PFSK-1 (cell line): ENCODE data around the gene DCDC2B.

ENCODE experiments used
- FOXP2 ChIP-seq: optimal IDR thresholded peaks from 2 replicates; pipeline ENCODE3; 2011; ENCODE audit warnings: borderline replicate concordance, control low read depth, inconsistent platforms; ENCODE audit not compliant: insufficient read depth; ENCODE audit errors: extremely low read length, extremely low read depth
- POLR2AphosphoS5 ChIP-seq: IDR thresholded peaks from 2 replicates; pipeline ENCODE4 v1.6.1; 2012; ENCODE audit warnings: low read depth, mild to moderate bottlenecking, control low read depth, low read length, moderate library complexity
- SIN3A ChIP-seq: IDR thresholded peaks from 2 replicates; pipeline ENCODE4 v1.6.1; 2012; ENCODE audit warnings: mild to moderate bottlenecking, low read length, moderate library complexity, borderline replicate concordance; ENCODE audit not compliant: insufficient read depth
- TAF1 ChIP-seq: IDR thresholded peaks from 2 replicates; pipeline ENCODE4 v1.6.1; 2012; ENCODE audit warnings: low read length, control low read depth, borderline replicate concordance; ENCODE audit not compliant: insufficient read depth
- TF ChIP-seq, protein P1 (sequence below), 2 experiments: IDR thresholded peaks; 2 replicates each; pipeline versions ENCODE4 v1.6.1 to v1.8.0; 2011 to 2012; ENCODE audit warnings: low read depth in 2 of 2, low read length in 2 of 2, control low read depth in 1 of 2, inconsistent platforms in 1 of 2, mild to moderate bottlenecking in 1 of 2, moderate library complexity in 1 of 2; ENCODE audit not compliant: insufficient read depth in 1 of 2

DNA sequence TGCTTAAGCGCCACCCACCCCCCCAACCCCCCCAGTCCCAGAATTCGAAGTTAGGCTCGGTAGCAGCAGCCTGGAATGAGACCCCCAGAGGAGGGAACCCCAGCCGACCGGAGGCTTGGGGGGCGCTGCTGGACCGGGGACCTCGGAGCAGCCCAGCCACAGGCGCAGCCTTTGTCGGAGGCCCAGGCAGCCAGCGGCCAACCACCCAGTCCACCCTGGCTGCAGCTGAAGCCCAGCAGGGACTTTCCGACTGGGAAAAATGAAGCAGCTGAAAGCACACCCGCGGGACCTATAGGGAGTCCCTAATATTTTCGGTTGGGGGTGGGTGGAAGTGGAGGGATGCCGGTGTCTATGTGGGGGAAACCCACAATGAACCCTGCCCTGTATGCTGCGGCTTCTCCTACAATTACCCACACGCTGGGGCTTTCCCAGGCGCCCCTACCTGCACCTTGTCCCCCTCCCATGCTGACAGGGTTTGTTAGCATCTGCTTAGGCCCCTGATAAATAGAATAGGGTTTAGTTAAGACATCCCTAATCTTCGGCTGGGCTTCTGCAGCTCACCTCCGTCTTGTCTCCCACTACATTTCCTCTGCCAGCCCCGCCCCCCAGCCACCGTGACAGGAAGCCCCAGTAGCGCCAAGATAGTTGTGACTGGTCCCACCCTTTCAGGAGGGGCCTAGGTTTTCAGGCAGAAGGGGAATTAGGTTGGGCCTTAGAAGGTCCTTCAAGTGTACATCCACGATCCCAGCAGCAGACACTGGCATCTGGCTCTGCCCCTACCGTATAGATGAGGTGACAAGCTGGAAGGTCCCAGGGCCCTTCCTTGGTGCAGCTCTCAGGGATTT lies 7.7 kb upstream of the DCDC2B start:
- TF ChIP-seq TAF1 = no peak
- TF ChIP-seq POLR2AphosphoS5 = no peak
- 0 out of 2 replicates have a peak, but pooled peaks have one; percentile 23 for TF ChIP-seq SIN3A
- TF ChIP-seq, protein P1, sequence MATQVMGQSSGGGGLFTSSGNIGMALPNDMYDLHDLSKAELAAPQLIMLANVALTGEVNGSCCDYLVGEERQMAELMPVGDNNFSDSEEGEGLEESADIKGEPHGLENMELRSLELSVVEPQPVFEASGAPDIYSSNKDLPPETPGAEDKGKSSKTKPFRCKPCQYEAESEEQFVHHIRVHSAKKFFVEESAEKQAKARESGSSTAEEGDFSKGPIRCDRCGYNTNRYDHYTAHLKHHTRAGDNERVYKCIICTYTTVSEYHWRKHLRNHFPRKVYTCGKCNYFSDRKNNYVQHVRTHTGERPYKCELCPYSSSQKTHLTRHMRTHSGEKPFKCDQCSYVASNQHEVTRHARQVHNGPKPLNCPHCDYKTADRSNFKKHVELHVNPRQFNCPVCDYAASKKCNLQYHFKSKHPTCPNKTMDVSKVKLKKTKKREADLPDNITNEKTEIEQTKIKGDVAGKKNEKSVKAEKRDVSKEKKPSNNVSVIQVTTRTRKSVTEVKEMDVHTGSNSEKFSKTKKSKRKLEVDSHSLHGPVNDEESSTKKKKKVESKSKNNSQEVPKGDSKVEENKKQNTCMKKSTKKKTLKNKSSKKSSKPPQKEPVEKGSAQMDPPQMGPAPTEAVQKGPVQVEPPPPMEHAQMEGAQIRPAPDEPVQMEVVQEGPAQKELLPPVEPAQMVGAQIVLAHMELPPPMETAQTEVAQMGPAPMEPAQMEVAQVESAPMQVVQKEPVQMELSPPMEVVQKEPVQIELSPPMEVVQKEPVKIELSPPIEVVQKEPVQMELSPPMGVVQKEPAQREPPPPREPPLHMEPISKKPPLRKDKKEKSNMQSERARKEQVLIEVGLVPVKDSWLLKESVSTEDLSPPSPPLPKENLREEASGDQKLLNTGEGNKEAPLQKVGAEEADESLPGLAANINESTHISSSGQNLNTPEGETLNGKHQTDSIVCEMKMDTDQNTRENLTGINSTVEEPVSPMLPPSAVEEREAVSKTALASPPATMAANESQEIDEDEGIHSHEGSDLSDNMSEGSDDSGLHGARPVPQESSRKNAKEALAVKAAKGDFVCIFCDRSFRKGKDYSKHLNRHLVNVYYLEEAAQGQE (IDR thresholded peaks at IDR 0.05; ENCODE audit: insufficient read depth in 1 of 2, low read depth in 2 of 2, low read length in 2 of 2) = no peak
- no peak for TF ChIP-seq FOXP2
